Dermis blood vessel endothelial cell (primary cell): ENCODE data around the gene CTSK. TPM values are rescaled to one million over a fixed set of nuclear protein-coding genes. Genes with fewer than 3 reads are reported as not detected.
"Not testable (repeated sequence)": the region's sequence is repeated elsewhere in the genome, so short reads cannot be mapped to it uniquely, and the experiment has no call there.

Experiments
- DNase-seq: peaks from one replicate; pipeline ENCODE4 v3.0.0; 2010
- total RNA-seq: library from RNA; depleted of rRNA; stranded (reverse); fragments of >200 nt; gene quantifications from 2 replicates; pipeline ENCODE4 v1.2.3, GENCODE V29; 2014

The CTSK gene
- total RNA-seq, result 0.68 and 0.84 TPM in 2 replicates

DNA sequence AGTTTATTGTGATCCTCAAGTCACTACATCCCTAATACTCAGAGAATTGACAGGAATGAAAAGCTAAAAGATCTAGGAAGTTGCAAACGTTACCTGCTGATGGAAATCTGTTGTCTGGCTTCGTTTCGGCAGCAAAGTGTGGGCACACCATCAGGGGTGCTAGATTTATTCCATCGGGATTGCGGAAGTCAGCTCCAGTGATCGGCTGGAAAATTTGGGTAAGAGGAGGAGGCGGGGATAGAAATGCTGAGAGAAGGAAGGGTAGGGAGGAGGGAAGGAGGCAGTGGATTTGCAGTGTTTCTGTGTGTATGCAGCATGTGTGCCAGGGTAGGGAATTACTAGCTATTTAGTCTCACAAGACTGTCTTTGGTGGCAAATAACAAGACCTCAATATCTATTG lies at the start of gene CTSK:
Gene CTSK (minus strand): TSS at position 140 of the 400 bp plus-strand sequence. CDS start 1,455 bp downstream, outside the sequence.
- no peak for DNase-seq

DNA sequence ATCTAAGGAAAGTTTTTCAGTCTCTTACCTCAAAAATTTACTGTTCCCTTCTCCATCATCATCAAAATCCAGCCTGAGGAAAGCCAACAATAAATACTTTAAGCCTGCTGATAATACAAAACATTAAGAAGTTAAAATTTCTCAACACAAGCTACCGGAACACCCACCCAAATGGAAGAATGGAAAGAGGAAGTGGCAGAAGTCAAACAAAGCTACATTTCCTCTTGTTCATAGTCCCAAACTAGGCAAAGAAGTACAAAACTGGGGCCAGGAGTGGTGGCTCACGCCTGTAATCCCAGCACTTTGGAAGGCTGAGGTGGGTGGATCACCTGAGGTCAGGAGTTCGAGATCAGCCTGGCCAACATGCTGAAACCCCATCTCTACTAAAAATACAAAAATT lies 44.7 kb upstream of the CTSK start:
- DNase-seq, result not testable (repeated sequence)

DNA sequence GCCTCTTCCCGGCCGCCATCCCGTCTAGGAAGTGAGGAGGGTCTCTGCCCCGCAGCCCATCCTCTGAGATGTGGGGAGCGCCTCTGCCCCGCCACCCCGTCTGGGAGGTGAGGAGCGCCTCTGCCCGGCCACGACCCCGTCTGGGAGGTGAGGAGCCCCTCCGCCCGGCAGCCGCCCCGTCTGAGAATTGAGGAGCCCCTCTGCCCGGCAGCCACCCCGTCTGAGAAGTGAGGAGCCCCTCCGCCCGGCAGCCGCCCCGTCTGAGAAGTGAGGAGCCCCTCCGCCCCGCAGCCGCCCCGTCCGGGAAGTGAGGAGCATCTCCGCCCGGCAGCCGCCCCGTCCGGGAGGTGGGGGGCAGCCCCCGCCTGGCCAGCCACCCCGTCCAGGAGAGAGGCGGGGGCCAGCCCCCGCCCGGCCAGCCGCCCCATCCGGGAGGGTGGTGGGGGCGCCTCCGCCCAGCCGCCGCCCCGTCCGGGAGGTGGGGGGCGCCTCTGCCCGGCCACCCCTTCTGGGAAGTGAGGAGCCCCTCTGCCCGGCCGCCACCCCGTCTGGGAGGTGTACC lies 42.8 kb upstream of the CTSK start:
- not testable (repeated sequence) for DNase-seq

DNA sequence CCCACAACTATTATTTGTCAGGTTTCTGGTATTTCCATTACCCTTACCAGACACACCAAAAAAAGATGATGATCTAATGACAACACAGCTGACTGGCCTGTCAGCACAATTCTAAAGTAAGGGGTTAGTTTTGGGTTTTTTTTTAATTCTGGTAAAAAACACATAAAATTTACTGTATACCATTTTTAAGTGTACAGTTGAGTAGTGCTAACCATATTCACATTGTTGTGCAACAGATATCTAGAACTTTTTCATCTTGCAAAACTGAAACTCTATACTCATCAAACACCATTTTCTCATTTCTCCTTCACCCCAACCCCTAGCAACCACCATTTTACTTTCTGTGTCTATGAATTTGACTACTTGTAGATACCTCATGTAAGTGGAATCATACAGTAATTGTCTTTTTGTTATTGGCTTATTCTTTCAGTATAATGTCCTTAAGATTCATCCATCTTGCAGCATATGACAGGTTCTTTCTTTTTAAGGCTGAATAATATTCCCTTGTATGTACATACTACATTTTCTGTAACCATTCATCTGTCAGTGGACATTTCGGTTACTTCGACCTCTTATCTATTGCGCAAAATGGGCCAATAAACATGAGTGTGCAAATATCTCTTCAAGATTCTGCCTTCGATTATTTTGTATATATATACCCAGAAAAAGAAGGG lies 38.5 kb upstream of the CTSK start:
- no peak for DNase-seq

DNA sequence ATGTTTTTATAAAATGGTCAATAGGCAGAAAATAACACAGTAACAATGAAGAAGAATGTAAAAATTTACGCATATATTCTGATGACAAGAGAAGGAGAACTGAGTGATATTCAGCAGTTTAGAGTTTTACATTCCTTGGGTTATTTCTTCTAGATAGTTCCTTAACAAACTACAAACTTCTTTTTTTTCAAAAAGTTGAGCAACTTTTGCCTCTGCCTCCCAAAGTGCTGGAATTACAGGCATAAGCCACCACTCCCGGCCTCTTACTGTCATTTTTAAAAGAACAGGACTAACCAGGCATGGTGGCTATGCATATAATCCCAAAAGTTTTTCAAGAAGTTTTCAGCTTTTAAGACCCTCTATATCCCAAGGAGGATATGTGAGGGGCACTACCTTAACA lies 35.4 kb upstream of the CTSK start:
- no peak for DNase-seq

DNA sequence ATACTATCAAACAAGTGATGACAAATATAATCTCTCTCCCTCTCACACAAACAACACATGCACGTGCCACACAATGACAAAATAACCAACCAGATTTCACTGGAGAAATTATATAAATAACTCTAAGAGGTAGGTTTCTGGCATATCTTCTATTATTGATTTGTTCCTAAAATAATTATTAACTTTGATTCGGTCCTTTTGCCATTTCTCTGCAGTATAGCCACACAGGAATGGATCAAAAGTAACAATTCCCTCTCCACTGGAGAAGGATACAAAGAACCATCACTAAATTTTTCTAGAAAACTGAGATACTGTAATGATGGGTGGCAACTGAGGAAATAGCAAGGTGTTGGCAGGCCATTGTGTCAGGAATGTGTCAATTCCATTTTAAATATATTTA lies 34.9 kb upstream of the CTSK start:
- DNase-seq, result no peak

DNA sequence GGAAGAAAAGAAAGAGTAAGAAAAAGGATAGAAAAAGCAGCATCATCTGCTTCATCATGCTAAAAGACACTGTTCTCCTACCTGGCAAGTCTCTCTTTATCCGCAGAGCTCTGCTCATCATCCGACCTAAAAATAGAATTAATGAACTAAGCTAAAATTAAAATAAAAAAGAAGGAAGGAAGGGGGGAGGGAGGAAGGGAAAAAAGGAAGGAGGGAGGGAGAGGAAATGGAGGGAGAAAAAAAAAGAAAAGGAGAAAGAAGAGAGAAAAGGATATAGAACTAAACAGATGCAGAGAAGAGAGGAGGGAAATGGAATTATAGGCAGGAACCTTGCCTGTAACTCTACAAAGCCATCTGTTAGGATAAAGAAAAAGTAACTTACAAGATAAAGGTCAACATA lies 34.3 kb upstream of the CTSK start:
- no peak for DNase-seq

DNA sequence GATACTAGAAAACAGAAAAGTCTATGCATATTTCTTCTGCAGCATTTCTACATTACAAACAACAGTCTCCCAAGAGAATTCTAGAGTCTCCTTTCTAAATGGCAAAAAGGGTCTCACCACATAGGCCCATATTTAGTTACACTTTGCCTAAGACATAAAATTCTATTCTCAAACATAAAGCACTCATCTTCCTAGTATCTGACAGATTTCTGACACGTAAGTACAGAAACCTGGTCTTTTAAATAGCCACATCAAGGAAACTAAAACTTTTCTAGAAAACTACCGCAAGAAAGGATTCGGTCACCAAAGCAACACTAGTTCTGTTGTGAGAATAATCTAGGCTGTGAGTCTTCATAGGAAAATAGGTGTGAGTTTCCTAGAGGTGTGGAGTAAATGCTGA lies 33.6 kb upstream of the CTSK start:
- no peak for DNase-seq

DNA sequence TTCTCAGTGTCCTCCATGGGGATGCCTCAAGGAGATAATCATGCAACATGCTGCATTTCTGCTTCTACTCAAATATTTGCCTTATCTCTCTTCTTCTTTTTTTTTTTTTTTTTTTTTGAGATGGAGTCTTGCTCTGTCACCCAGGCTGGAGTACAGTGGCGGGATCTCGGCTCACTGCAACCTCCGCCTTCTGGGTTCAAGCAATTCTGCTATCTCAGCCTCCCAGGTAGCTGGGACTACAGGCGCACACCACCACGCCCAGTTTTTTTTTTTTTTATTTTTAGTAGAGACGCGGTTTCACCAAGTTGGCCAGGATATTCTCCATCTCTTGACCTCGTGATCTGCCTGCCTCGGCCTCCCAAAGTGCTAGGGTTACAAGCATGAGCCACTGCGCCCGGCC lies 32.8 kb upstream of the CTSK start:
- DNase-seq, result not testable (repeated sequence)

DNA sequence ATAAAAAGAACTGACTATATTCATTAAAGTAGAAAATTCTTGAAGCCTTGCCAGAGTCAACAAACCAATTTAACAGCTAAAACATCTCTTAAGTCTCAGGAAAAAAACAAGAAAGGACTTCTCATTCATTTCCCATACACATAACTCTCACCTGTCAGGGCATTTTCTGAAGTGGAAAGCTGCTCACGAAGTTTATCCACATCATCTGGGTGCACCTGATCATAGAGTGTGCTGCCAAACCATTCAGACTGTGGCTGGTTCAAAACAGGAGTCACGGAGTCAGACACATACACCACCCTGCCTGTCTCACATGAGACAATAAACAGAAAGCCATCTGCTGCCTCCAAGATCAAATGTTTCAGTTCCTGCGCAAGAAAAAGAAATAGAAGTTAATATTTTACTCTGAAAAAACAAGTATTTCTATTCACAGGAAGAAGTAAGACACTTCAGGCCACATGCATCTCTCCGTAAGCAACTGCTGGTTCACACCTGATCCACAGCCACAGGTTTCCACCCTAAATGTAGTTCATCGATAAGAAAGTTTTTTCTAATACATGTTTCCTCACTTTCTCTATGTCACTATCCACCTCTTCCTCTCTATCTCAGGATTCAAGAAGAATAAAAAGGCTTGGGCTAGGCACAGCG lies 28.2 kb upstream of the CTSK start:
- peak; percentile 58 for DNase-seq

DNA sequence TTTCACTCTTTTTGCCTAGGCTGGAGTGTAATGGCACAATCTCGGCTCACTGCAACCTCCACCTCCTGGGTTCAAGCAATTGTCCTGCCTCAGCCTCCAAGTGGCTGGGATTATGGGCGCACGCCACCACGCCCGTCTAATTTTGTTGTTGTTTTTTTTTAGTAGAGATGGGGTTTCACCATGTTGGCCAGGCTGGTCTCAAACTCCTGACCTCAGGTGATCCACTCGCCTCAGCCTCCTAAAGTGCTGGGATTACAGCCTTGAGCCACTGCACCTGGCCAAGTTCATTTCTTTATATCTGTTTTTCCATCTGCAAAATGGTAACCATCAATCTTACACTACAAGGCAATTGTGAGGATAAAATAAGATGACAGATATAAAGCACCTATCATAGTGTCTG lies 25.9 kb upstream of the CTSK start:
- DNase-seq, result not testable (repeated sequence)

DNA sequence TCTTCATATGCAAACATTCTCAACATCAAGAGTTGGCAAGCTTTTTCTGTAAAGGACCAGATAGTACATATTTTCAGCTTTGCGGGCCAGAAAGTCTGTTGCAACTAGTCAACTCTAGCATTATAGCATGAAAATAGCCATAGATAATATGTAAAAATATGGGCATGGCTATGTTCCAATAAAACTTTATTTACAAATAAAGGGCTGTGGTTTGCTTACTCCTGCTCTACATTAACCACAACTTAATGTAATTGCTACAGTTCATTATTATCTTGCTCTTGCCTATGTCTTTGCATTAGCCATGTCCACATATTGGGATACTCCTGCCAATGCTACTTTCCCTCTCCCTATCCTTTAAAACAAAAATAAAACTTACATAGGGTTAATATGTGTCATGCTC lies 24.5 kb upstream of the CTSK start:
- no peak for DNase-seq

DNA sequence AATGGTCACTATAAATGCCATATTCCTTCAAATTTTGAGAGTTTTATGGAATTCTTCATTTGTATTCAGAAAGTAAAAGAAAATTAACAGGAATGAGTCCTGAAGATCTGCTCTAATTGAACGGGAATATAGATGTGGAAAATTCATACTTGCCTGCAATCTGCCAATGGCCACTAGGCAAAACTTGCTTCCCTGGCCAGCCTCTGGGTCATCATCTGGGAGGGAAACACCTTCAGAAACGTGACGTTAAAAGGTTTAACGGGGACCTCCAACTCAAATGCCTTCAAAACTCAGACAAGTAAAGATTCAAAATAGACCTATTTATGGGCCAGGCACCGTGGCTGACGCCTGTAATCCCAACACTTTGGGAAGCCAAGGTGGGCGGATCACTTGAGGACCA lies 21.7 kb upstream of the CTSK start:
- no peak for DNase-seq

DNA sequence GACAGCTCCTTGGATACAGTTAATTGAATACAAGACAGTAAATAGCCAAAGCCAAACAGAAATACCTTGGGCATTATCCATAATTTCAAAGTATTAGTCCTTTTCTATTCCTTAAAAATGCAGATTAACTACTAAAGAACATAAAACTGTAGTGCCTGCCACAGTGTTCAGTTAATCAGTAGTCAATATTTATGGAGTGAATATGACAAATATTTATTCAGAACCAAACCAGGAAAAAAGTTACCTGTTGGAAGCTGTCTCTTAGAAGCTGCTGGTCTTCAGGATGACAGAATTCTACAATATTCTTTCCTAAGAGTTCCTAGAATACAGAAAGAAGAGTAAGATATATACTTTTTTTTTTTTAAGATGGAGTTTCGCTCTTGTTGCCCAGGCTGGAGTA lies 18.2 kb upstream of the CTSK start:
- no peak for DNase-seq

DNA sequence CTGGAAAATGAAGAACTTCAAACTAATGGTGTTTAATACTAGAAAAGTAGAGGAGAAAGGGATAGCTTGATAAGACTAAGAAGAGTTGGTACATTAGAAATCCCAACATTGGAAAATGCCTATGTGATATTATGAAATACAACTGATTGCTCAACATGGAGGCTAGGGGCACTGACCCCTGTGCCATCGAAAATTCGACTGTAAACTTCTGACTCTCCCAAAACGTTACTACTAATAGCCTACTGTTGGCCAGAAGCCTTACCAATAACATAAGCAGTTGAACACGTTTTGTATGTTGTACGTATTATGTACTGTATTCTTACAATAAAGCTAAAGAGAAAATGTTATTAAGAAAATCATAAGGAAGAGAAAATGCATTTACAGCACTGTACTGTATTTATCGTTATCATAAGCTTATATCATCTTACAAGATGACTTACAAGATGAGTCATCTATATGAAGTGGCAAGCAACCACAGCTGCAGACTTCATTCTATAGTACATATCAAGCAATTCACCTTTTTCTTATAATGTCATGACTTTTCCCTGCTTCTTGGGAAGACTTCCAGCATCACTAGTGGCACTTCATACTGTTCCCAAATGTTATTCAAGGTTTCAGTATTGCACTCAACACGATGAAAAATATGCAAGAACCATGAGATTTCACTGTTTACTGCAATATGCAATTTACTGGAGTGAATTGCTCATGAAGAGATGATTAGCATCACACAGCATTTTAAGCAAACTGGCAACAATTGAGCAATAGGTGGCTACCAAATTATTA lies 12.9 kb upstream of the CTSK start:
- no peak for DNase-seq

DNA sequence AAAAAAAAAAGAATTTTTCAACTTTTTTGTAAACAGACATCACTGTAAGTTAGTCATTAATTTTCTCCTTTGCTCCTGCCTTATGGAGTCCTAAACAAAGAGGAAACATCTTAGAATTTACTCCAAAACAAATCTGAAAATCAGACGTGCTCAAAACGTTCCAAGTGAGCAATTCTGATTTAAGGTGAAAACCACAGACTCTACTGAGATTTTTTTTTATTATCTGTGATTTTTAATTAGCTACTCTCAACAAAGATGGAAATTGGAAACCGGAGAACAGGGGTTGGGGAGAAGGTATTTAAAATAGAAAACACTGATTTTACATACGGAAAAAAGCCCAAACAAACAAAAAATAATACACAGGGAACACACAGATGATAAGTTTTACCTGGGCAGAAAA lies 7.8 kb upstream of the CTSK start:
- no peak for DNase-seq

DNA sequence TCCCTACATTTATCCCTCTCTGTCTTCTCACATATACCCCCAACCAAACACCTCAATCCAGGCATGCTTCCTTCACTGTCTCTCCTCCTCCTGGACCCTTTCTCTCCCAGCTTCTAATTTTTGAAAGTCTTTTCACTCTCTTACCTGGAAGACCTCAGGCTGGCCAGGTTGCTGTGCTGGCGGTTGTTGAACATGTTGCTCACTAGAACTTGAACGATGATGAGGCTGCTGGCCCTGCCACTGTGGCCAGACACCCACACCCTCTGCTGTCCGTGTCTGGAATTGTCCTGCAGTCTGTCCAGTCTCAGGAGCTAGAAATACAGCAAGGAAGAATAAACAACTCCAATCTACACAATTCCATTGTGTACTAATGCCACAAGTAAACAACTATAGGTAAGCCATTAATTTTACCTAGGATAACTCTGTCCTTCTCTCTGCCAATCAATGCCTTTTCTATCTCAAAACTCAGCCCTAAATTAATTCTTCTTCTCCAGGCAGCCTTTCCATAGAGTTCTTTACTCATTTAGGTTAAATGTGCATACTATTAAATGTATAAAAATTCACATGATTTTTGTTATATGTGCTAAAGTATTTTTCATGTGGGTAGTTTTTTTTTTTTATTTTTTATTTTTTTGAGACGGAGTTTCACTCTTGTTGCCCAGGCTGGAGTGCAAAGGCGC lies 5.1 kb upstream of the CTSK start:
- peak; percentile 89 for DNase-seq

DNA sequence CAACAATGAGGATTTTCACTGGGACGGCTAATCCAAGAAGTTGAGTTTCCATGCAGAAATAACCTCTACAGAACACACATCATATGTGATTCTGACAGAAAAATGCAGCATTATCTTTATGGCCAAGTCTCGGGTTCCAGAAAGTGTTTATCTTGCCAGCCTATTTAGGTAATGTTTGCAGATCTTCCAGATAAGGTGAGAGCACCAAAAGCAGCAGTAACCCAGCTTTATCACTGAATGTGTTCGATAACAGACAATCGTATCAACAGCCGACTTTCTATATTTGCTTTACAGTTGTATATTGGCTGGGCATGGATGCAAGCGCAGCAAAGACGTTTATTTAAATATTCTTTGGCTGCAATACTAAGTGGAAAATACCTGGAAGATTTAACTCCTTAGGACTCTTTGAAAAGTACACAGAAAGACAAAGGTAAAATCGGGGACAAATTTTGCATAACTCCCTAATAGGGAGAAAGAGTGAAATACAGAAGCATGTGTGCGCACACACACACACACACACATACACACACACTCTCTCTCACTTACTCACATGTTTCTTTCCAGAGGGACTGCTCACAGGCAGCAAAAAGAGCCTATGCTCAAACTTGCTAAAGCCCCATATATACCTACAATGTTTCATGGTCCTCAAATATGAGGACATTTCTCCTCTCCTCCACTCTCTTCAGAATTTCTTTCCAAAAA lies 3.0 kb upstream of the CTSK start:
- DNase-seq, result no peak

DNA sequence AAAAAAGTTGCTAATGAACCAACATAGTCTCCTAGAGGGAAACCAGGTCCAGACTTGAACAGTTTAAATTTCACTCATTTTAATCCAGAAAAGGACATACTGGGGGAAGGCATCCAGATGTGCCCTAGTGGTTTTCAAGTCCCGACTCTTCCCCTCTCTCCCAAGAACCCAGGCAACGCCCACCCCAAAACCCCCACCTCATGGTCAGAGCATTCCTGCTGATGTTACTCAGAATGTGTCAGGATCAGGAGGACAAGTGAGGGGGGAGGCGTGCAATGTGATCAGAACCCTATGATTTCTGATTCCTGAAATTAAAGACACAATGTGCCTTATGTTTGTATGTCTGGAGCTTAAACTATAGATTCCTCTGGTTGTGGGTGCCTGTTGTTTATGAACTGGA lies 1.6 kb upstream of the CTSK start:
- no peak for DNase-seq

DNA sequence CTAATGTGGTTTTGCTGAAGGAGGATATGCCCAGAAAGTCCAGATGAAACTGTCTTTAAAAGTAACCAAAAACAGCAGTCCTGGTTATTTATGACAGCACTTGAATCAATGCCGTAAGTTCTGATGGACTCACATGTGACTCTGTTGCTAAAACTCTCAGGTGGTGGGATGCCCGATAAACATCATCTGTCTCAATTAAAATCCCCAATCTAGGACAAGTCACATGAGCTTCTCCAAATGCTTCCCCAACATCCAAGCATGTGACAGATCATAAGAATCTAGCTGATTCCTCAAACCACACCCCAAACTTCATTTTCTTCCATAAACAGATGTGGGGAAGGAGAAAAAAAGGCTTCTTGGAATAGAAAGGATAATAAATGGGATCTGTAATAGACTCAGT lies 786 bp upstream of the CTSK start:
- DNase-seq, result no peak

DNA sequence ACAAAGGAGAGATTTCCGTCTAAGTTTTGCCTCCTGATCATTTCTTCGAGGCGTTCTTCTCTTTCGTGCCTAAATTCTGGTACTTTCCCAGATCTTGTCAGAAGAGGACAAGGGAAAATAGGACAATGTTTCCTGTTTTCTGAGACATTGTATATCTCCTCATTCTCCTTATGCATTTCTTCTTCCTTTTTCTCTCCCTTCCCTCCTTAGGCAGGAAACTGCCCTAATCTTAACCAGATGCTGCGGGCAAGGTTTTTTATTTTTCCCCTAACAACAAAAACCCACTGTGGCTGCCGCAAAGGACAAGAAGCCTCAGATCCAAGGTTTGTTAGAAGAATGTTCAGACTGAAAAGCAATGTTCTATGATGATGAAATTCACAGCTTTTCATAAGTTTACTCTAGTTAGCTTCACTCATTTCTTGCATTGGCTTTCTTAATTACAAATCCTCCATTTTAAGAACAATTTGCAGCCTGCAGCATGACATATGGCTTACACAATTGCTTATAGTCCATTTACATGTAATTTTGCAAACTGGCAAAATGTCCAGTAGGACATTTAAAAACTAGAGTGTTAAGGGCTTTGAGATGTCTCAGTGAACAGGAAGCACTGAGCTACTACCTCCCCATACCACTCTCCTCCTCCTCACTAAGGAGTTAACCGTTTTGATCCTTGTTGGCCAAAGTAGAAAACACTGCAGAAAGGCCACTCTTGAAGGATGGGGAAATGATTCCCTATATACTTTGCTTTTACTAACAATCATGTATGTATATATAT lies 624 bp downstream of the CTSK start:
- peak; percentile 16 for DNase-seq

DNA sequence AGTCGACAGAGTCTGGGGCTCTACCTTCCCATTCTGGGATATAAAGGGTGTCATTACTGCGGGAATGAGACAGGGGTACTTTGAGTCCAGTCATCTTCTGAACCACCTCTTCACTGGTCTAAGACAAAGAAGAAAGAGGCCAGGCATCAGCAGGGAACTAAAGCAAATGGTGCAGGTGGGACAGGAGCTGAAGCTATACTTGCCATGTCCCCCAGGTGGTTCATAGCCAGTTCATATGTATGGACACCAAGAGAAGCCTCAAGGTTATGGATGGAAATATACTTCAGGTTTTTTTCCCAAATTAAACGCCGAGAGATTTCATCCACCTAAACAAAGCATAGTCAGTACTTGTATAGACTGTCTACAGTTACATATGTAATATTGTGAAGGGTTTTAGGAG lies 2.2 kb downstream of the CTSK start:
- no peak for DNase-seq
